PC-9 (cell line): ENCODE measurements around the gene CGGBP1. TPM values are rescaled to one million over a fixed set of nuclear protein-coding genes. Genes with fewer than 3 reads are reported as not detected.

Experiments used
- BruUV-seq: library from RNA; stranded (reverse); fragments of 400-500 nt; replicated peaks from 2 replicates; lab custom pipeline; 2021; lab: Mats Ljungman, UMichigan
- CTCF ChIA-PET: fragments of 300-600 bp; sonication (Branson Sonifier 250); formaldehyde crosslinking; loops from one replicate; lab custom pipeline; 2022; ENCODE audit warnings: antibody characterized with exemption; lab: Charles Lee
- POLR2A ChIA-PET: fragments of 300-600 bp; sonication (Branson Sonifier 250); formaldehyde crosslinking; loops from one replicate; lab custom pipeline; 2022; ENCODE audit warnings: antibody characterized with exemption; ENCODE audit not compliant: unreplicated experiment; lab: Charles Lee
- DNase-seq, 2 experiments: peaks; one replicate each; pipeline versions ENCODE4 v3.0.0 to v3.0.0-alpha.2; 2015 to 2022; ENCODE audit warnings: mixed read lengths in 1 of 2
- H2AFZ ChIP-seq: fragments of 200-600 bp; sonication (generic); 2 replicates; pipeline ENCODE4 v1.8.1; 2017; ENCODE audit warnings: antibody characterized with exemption
- H3F3A ChIP-seq: fragments of 200-600 bp; sonication (generic); 2 replicates; pipeline ENCODE4 v1.8.1; 2017; ENCODE audit warnings: antibody characterized with exemption, mild to moderate bottlenecking, low read depth; ENCODE audit not compliant: insufficient read depth
- H3K27ac ChIP-seq: fragments of 200-600 bp; sonication (generic); 2 replicates; pipeline ENCODE4 v1.6.1; 2016; ENCODE audit warnings: mixed run types
- H3K27me3 ChIP-seq: fragments of 200-600 bp; sonication (generic); 2 replicates; pipeline ENCODE4 v1.6.1; 2016; ENCODE audit warnings: low read depth, mixed run types; ENCODE audit not compliant: insufficient read depth
- H3K36me3 ChIP-seq: fragments of 200-600 bp; sonication (generic); 2 replicates; pipeline ENCODE4 v1.6.1; 2016; ENCODE audit warnings: low read depth, mixed run types
- H3K4me1 ChIP-seq: fragments of 200-600 bp; sonication (generic); replicated peaks from 2 replicates; pipeline ENCODE4 v1.6.1; 2016; ENCODE audit warnings: mixed run types; ENCODE audit not compliant: insufficient read depth
- H3K4me2 ChIP-seq: fragments of 200-600 bp; sonication (generic); 2 replicates; pipeline ENCODE4 v1.6.1; 2017; ENCODE audit warnings: mixed run types
- H3K4me3 ChIP-seq: fragments of 200-600 bp; sonication (generic); 2 replicates; pipeline ENCODE4 v1.6.1; 2016; ENCODE audit warnings: mixed run types
- H3K79me2 ChIP-seq: fragments of 200-600 bp; sonication (generic); 2 replicates; pipeline ENCODE4 v1.6.1; 2017; ENCODE audit warnings: low read depth, mixed run types
- H3K9me2 ChIP-seq: fragments of 200-600 bp; sonication (generic); 2 replicates; pipeline ENCODE4 v1.8.1; 2017; ENCODE audit warnings: mild to moderate bottlenecking; ENCODE audit not compliant: insufficient read depth
- H3K9me3 ChIP-seq: fragments of 200-600 bp; sonication (generic); 2 replicates; pipeline ENCODE4 v1.8.1; 2016; ENCODE audit warnings: low read depth; ENCODE audit not compliant: insufficient read depth
- H4K20me1 ChIP-seq: fragments of 200-600 bp; sonication (generic); 2 replicates; pipeline ENCODE4 v1.8.1; 2017; ENCODE audit not compliant: insufficient read depth
- CTCF ChIP-seq: fragments of 200-600 bp; sonication (generic); conservative IDR thresholded peaks from 2 replicates; pipeline ENCODE4 v1.6.1; 2017; ENCODE audit warnings: mixed run types, antibody characterized with exemption, mild to moderate bottlenecking, moderate library complexity
- EZH2 ChIP-seq: fragments of 200-600 bp; sonication (generic); IDR thresholded peaks from 2 replicates; pipeline ENCODE4 v1.8.0; 2017; ENCODE audit warnings: antibody characterized with exemption, low read depth
- intact Hi-C: fragments of 100-400 bp; cut with micrococcal nuclease; formaldehyde crosslinking; loops from one replicate; pipeline ENCODE4 v1.10.0; 2022; ENCODE audit not compliant: unreplicated experiment
- total RNA-seq: library from RNA; stranded (reverse); gene quantifications from 2 replicates; pipeline ENCODE4 v1.2.3, GENCODE V29; 2021

Gene CGGBP1
- total RNA-seq, 1 experiment from 2014 or later = 47.5 TPM

GRCh38 chr3:88033079-88033478 is 25.7 kb downstream of the CGGBP1 start:
- TF ChIP-seq EZH2 (no peak), CTCF (no peak)
- no peaks in the 10 kb centered on the region for H3K36me3 ChIP-seq
- H3K79me2 ChIP-seq = no peaks in the 10 kb centered on the region
- ChIA-PET CTCF (interaction anchor here (0.8 kb wide), 1 partner anchor 1226 kb away, joined by 3 read pairs; no protein-coding TSS in a partner anchor), POLR2A (no interaction called here)
- DNase-seq = no peak
- no peaks in the 10 kb centered on the region for H4K20me1 ChIP-seq
- H3K4me1 ChIP-seq = 0 out of 2 replicates have a peak, but pooled peaks cover 6% of the 10 kb centered on the region
- no peak overlapping the region for H3K4me2 ChIP-seq
- 0 out of 2 replicates have a peak, but pooled peaks cover 4% of the 10 kb centered on the region for H3K9me2 ChIP-seq
- no peaks in the 10 kb centered on the region for H3K27me3 ChIP-seq
- H3K27ac ChIP-seq = no peak overlapping the region
- H3K9me3 ChIP-seq = no peaks in the 10 kb centered on the region
- H3K4me3 ChIP-seq = no peak overlapping the region
- intact Hi-C loops = no loop called here
- H2AFZ ChIP-seq = no peak overlapping the region
- H3F3A ChIP-seq = no peaks in the 10 kb centered on the region
- BruUV-seq = no TSS peak

DNA sequence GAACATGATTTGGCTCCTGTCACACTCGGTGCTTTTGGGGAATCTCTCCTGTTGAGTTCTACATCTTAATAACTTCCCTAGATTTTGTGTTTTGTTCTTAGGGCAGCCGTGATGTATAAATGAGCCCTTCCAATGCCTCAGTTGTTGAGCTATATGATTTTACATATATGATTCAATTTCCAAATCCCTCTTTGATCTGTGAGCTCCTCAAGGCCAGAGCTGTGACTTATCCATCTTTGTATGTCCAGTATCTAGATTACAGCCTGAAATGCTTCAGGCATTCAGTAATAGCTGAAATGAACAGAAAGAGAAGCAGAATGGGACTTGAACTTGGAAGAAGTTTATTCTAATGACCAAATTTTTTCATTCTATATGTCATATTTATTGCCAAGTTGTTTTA is 26.6 kb downstream of the CGGBP1 start:
- BruUV-seq = no TSS peak
- no peaks in the 10 kb centered on the region for H3K79me2 ChIP-seq
- intact Hi-C loops = no loop called here
- H3K4me3 ChIP-seq = peak overlapping the region; percentile 53; the same call in 1 of the 2 replicates
- H3K27ac ChIP-seq = no peak overlapping the region
- 0 out of 2 replicates have a peak, but pooled peaks cover 6% of the 10 kb centered on the region for H3K4me1 ChIP-seq
- peak overlapping the region; percentile 78 for H2AFZ ChIP-seq
- H3K9me2 ChIP-seq = 0 out of 2 replicates have a peak, but pooled peaks cover 4% of the 10 kb centered on the region
- ChIA-PET CTCF (interaction anchor here (0.8 kb wide), 1 partner anchor 1225 kb away, joined by 3 read pairs; no protein-coding TSS in a partner anchor), POLR2A (no interaction called here)
- H3K9me3 ChIP-seq = no peaks in the 10 kb centered on the region
- H4K20me1 ChIP-seq = no peaks in the 10 kb centered on the region
- no peaks in the 10 kb centered on the region for H3K36me3 ChIP-seq
- H3K4me2 ChIP-seq = peak overlapping the region; percentile 88
- H3F3A ChIP-seq = no peaks in the 10 kb centered on the region
- no peak for DNase-seq
- H3K27me3 ChIP-seq = no peaks in the 10 kb centered on the region
- TF ChIP-seq CTCF (no peak), EZH2 (no peak)

GRCh38 chr3:88031642-88032077 is 27.1 kb downstream of the CGGBP1 start:
- no peaks in the 10 kb centered on the region for H3K9me3 ChIP-seq
- H3K4me3 ChIP-seq = peak overlapping the region; percentile 53
- no peaks in the 10 kb centered on the region for H3F3A ChIP-seq
- intact Hi-C loops = no loop called here
- H3K36me3 ChIP-seq = no peaks in the 10 kb centered on the region
- H2AFZ ChIP-seq = peak overlapping the region; percentile 78
- POLR2A ChIA-PET = no interaction called here
- no peak for TF ChIP-seq EZH2
- no peak for TF ChIP-seq CTCF
- 0 out of 2 replicates have a peak, but pooled peaks cover 4% of the 10 kb centered on the region for H3K9me2 ChIP-seq
- no peaks in the 10 kb centered on the region for H3K27me3 ChIP-seq
- CTCF ChIA-PET = no interaction called here
- no peak overlapping the region for H3K27ac ChIP-seq
- no TSS peak for BruUV-seq
- H3K4me2 ChIP-seq = peak overlapping the region; percentile 88
- H3K79me2 ChIP-seq = no peaks in the 10 kb centered on the region
- H3K4me1 ChIP-seq = 0 out of 2 replicates have a peak, but pooled peaks cover 6% of the 10 kb centered on the region
- peak; percentile 2 to 42 for DNase-seq
- H4K20me1 ChIP-seq = no peaks in the 10 kb centered on the region
